ENCODE results near the gene NANS.
"Not testable (repeated sequence)": the region's sequence is repeated elsewhere in the genome, so short reads cannot be mapped to it uniquely, and the experiment has no call there.

The NANS gene

GRCh38 chr9:98080326-98080725 is 23.8 kb downstream of the NANS start:
- DNase-seq = no peak

GRCh38 chr9:98080780-98081179 is 24.2 kb downstream of the NANS start:
- no peak for DNase-seq

- no peak for DNase-seq
Observed at GRCh38 chr9:98081477-98082219, 25.1 kb downstream of the NANS start.

- DNase-seq = no peak
Observed at GRCh38 chr9:98083061-98083501, 26.5 kb downstream of the NANS start.

- peak in 1 of 2 experiments; percentile 55 for DNase-seq
Observed at GRCh38 chr9:98083566-98084183, 27.1 kb downstream of the NANS start.

- DNase-seq = no peak
Observed at GRCh38 chr9:98084396-98084795, 27.9 kb downstream of the NANS start.

GRCh38 chr9:98085058-98085457 is 28.5 kb downstream of the NANS start:
- DNase-seq = no peak

- DNase-seq = peak; percentile 35 to 85
Observed at GRCh38 chr9:98085944-98086343, 29.4 kb downstream of the NANS start.

GRCh38 chr9:98086461-98086860 is 29.9 kb downstream of the NANS start:
- DNase-seq = no peak

- DNase-seq = no peak
Observed at GRCh38 chr9:98087420-98088354, 31.2 kb downstream of the NANS start.

- not testable (repeated sequence) for DNase-seq
Observed at GRCh38 chr9:98090674-98091073, 34.1 kb downstream of the NANS start.

GRCh38 chr9:98091735-98092612 is 35.4 kb downstream of the NANS start:
- no peak for DNase-seq

- no peak for DNase-seq
Observed at GRCh38 chr9:98092613-98092931, 36.0 kb downstream of the NANS start.

GRCh38 chr9:98094316-98094715 is 37.8 kb downstream of the NANS start:
- DNase-seq = no peak

GRCh38 chr9:98094851-98095250 is 38.3 kb downstream of the NANS start:
- no peak for DNase-seq

GRCh38 chr9:98095401-98095800 is 38.9 kb downstream of the NANS start:
- no peak for DNase-seq

- no peak for DNase-seq
Observed at GRCh38 chr9:98096091-98096490, 39.6 kb downstream of the NANS start.

- no peak for DNase-seq
Observed at GRCh38 chr9:98097836-98098235, 41.3 kb downstream of the NANS start.

- DNase-seq = no peak
Observed at GRCh38 chr9:98099346-98099745, 42.8 kb downstream of the NANS start.

- no peak for DNase-seq
Observed at GRCh38 chr9:98099898-98100297, 43.4 kb downstream of the NANS start.

GRCh38 chr9:98100456-98100855 is 43.9 kb downstream of the NANS start:
- no peak for DNase-seq

- DNase-seq = no peak
Observed at GRCh38 chr9:98101416-98101815, 44.9 kb downstream of the NANS start.

- DNase-seq = peak in 1 of 2 experiments; percentile 27
Observed at GRCh38 chr9:98101868-98102273, 45.3 kb downstream of the NANS start.
